Omental fat pad (tissue), 4 donors: ENCODE results near the gene PNRC1. TPM values are rescaled to one million over a fixed set of nuclear protein-coding genes. Genes with fewer than 3 reads are reported as not detected.
A peak's percentile ranks its signal among the peaks of the same experiment; 100 is the strongest.
"Not testable (repeated sequence)": the region's sequence is repeated elsewhere in the genome, so short reads cannot be mapped to it uniquely, and the experiment has no call there.

Source experiments
- ATAC-seq: fragments of 150-250 bp; one replicate; pipeline ENCODE4 v1.9.1; 2016; ENCODE audit warnings: mild to moderate bottlenecking, moderate library complexity; ENCODE audit not compliant: low FRiP score
- DNase-seq: peaks from one replicate; pipeline ENCODE4 v3.0.0-alpha.2; 2019; ENCODE audit warnings: low spot score
- total RNA-seq, 4 donors: library from RNA; depleted of rRNA; stranded (reverse); fragments of >200 nt; gene quantifications; one replicate each; pipeline ENCODE4 v1.1.0, GENCODE V29; 2016
- TF ChIP-seq, protein P1 (sequence below), 3 donors: fragments of 450-650 bp; IDR thresholded peaks; one replicate each; pipeline ENCODE4 v1.5.1; 2016 to 2017; ENCODE audit warnings: antibody characterized with exemption in 3 of 3, mild to moderate bottlenecking in 3 of 3, moderate library complexity in 2 of 3

The PNRC1 gene
- total RNA-seq, result 100 to 1,000 TPM; 179 to 395 (median 279) TPM

DNA sequence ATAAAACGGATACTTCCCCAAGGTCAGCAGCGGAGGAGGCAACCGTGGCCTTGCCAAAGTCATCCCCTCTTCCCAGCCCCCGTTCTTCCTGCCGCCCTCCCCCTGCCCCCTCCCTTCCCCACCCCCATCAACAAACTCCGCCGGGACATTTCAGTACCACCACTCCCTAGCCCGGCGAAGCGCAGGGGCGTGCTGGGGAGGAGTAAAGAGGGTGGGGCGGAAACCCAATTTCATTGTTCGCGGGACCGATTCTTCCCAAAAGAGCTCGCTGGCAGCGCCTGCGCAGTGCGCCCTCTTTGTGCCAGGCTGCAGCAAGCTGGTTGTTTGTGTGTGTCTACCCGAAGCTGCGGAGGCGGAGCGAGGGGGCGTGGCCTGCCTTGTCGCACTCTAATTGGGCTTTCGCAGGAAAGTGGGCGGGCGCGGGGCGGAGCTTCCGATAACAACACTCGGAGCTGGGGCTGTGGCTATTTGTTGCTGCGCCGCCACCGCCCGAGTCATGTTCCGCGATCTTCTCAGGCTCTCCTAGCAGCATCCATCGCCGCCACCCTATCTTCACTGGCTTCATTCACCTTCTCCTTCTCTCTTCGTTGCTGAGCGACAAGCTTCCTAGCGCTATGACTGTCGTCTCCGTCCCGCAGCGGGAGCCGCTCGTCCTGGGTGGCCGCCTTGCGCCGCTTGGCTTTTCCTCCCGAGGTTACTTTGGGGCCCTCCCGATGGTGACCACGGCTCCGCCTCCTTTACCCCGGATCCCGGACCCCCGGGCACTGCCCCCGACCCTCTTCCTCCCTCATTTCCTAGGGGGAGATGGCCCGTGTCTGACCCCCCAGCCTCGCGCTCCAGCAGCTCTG lies at the start of gene PNRC1:
Gene PNRC1, plus strand, starts transcription at position 471 of the 848 bp plus-strand sequence. Its CDS starts 144 bp downstream, at position 615.
- TF ChIP-seq, protein P1, sequence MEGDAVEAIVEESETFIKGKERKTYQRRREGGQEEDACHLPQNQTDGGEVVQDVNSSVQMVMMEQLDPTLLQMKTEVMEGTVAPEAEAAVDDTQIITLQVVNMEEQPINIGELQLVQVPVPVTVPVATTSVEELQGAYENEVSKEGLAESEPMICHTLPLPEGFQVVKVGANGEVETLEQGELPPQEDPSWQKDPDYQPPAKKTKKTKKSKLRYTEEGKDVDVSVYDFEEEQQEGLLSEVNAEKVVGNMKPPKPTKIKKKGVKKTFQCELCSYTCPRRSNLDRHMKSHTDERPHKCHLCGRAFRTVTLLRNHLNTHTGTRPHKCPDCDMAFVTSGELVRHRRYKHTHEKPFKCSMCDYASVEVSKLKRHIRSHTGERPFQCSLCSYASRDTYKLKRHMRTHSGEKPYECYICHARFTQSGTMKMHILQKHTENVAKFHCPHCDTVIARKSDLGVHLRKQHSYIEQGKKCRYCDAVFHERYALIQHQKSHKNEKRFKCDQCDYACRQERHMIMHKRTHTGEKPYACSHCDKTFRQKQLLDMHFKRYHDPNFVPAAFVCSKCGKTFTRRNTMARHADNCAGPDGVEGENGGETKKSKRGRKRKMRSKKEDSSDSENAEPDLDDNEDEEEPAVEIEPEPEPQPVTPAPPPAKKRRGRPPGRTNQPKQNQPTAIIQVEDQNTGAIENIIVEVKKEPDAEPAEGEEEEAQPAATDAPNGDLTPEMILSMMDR (IDR thresholded peaks at IDR 0.05), result no peak
- DNase-seq, result peak; percentile 100
- ATAC-seq, result peak; percentile 93

DNA sequence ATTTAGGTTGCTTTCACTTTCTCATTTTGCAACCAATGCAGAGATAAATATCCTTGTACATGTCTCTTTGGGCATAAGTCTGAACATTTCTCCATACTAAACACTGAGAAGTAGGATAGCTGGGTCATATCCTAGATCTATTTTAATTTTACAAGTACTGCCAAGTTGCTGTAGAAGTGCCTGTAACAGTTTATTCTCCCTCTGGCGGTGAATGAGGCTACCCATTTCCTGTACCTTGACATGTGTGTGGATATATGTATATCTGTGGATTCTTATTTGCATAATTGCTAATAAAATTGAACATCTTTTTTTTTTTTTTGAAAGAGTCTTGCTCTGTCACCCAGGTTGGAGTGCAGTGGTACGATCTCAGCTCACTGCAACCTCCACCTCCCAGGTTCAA lies 48.0 kb upstream of the PNRC1 start:
- ATAC-seq (no peak), DNase-seq (no peak)
- TF ChIP-seq, protein P1 (IDR thresholded peaks at IDR 0.05), result no peak

DNA sequence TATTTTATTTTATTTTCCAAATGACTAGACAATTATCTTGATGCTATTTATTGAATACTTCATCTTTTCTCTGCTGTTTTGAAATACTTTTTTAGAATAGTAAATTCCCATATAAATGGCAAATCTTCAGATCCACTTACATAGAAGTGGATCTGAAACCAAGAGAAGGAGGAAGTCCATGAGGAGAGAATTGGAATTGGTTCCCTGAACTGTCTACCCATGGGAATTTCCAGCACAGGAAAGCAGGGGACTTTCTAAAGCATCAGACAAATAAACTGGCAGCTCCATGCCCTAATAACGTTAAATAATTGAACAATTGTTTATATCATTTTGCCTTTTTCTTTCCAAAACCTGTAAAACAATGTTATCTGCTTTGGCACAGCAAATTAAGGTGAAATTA lies 47.1 kb upstream of the PNRC1 start:
- DNase-seq (no peak), ATAC-seq (no peak)
- TF ChIP-seq, protein P1 (IDR thresholded peaks at IDR 0.05), result no peak

DNA sequence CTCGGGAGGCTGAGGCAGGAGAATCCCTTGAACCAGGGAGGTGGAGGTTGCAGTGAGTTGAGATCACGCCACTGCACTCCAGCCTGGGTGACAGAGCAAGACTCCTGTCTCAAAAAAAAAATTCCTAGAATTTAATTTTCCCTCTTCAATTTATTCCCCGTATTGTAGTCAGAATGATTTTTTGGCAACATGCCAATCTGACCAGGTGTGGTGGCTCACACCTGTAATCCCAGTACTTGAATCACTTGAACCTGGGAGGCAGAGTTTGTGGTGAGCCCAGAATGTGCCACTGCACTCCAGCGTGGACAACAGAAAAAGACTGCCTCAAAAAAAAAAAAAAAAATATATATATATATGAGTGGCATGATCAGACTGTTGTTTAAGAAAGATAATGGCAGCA lies 46.4 kb upstream of the PNRC1 start:
- DNase-seq, ATAC-seq: not testable (repeated sequence)

DNA sequence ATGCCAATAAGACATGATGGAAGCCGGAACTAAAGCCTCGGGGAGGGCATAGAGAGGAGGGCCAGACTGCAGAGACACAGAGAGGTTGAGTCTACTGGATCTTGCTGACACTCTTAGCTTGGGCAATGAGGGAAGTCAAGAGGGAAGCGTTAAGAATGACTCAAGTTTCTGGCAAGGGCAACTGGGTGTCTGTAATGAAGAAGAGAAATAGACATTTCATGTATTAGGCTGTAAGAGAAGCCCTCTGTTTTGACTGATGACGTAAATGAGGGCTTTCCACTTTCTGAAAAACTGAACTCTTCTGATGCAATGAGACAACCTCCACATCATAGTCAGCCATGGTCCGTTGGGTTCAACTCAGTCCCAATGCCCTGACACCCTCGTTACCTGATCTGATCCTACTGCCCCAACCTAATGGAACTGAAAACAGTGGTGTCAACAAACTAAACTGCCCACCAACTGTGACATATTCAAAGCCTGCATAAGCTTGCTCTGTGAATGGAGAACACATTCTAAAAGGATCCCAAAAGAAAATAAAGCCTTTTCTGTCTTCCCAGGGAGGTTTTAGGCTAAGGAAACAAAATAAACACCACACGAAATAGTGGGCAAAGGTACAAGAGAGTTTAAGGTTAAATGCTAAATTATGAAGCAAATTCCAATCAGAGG lies 45.8 kb upstream of the PNRC1 start:
- ATAC-seq, result peak; percentile 61
- DNase-seq, result no peak
- TF ChIP-seq, protein P1 (IDR thresholded peaks at IDR 0.05), result no peak

DNA sequence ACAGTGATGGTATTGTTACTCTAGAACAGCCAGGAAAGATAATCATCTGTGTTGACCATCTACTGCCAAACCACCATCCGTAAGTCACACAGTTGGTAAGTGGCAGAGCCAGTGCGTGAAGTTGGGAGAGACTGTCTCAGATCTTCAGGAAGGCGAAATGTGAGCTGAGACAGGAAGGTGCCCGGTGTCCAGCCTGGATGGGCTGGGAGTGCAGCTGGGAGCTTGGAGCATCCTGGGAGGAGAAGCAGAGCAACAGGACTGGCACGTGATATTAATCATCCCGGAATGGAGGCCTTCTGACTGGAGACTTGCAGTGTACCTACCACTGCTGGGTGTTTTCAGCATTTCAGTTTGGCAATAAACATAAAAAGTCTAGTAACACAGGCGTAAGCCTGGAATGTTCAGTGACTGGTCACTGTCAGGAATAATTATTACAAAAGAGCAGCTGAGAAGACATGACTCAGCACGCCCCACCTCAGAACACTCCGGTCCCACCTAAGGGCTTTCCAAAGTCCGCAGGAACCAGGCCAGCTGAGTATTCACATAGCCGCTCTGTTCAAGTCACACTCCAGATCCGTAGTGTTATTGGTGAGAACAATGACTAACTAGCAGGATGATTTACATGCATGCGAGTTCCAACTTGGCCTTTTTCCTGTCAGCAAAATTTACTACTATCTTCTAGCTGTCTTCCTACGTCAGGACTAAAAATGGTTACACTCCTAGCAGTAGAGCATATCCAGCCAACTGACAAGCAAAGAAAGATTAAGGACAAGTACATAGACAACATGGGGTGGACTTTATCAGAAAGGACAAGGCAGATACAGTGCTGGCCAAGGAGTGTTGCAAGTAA lies 45.1 kb upstream of the PNRC1 start:
- DNase-seq, result peak; percentile 66
- peak; percentile 95 for ATAC-seq
- TF ChIP-seq, protein P1 (IDR thresholded peaks at IDR 0.05), result no peak
